ENCODE data around the gene RASGEF1C.

GRCh38 chr5:180234271-180234670, 25.3 kb upstream of the RASGEF1C start:
- TF ChIP-seq, protein P1, sequence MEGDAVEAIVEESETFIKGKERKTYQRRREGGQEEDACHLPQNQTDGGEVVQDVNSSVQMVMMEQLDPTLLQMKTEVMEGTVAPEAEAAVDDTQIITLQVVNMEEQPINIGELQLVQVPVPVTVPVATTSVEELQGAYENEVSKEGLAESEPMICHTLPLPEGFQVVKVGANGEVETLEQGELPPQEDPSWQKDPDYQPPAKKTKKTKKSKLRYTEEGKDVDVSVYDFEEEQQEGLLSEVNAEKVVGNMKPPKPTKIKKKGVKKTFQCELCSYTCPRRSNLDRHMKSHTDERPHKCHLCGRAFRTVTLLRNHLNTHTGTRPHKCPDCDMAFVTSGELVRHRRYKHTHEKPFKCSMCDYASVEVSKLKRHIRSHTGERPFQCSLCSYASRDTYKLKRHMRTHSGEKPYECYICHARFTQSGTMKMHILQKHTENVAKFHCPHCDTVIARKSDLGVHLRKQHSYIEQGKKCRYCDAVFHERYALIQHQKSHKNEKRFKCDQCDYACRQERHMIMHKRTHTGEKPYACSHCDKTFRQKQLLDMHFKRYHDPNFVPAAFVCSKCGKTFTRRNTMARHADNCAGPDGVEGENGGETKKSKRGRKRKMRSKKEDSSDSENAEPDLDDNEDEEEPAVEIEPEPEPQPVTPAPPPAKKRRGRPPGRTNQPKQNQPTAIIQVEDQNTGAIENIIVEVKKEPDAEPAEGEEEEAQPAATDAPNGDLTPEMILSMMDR (IDR thresholded peaks at IDR 0.05): no peak
- TF ChIP-seq POLR2A (IDR thresholded peaks at IDR 0.05): no peak

Data from Peyer's patch (tissue), 4 donors.